Measurements from ENCODE around the gene DDX27. TPM values are rescaled to one million over a fixed set of nuclear protein-coding genes. Genes with fewer than 3 reads are reported as not detected.

The DDX27 gene
- total RNA-seq, 1 donor from 2014 or later: 19.6 TPM

- FAIRE-seq: no peak
- no peak for DNase-seq (ENCODE audit: low spot score in 2 of 2)
These were observed 67.7 kb downstream of the DDX27 start for GRCh38 chr20:49286689-49287551.

- FAIRE-seq (no peak), DNase-seq (ENCODE audit: low spot score in 2 of 2) (no peak)
These were observed 68.5 kb downstream of the DDX27 start for GRCh38 chr20:49287555-49288249.

GRCh38 chr20:49288250-49288751 is 69.1 kb downstream of the DDX27 start:
- DNase-seq (ENCODE audit: low spot score in 2 of 2) (no peak), FAIRE-seq (no peak)

- DNase-seq (ENCODE audit: low spot score in 2 of 2): no peak
- no peak for FAIRE-seq
These were observed 69.8 kb downstream of the DDX27 start for GRCh38 chr20:49288784-49289696.

- no peak for DNase-seq (ENCODE audit: low spot score in 2 of 2)
- FAIRE-seq: no peak
These were observed 71.5 kb downstream of the DDX27 start for GRCh38 chr20:49290608-49291191.

- DNase-seq (ENCODE audit: low spot score in 2 of 2) (no peak), FAIRE-seq (no peak)
These were observed 72.0 kb downstream of the DDX27 start for GRCh38 chr20:49291200-49291599.

- DNase-seq (ENCODE audit: low spot score in 2 of 2): no peak
- FAIRE-seq: no peak
These were observed 72.8 kb downstream of the DDX27 start for GRCh38 chr20:49292010-49292409.

- FAIRE-seq (no peak), DNase-seq (ENCODE audit: low spot score in 2 of 2) (no peak)
These were observed 73.9 kb downstream of the DDX27 start for GRCh38 chr20:49293122-49293521.

Small RNA genes within 50 kb of the gene (small RNA-seq; reads per million reads assigned to genes)
- 6,807 reads per million, percentile 100 among the genes with 10 or more reads in this experiment for gene SNORD12B
- 2,919 reads per million, percentile 100 among the genes with 10 or more reads in this experiment for gene SNORD12C

Other genes with a start within 250 kb of the DDX27 start
- gene CSE1L, start 173.1 kb upstream of the DDX27 start, total RNA-seq: 172 TPM
- gene STAU1, start 31.1 kb upstream of the DDX27 start, total RNA-seq: 46.5 TPM
- 13.0 TPM for gene ZNFX1, start 58.6 kb downstream of the DDX27 start, total RNA-seq